ENCODE data around the gene TTLL10. TPM values are rescaled to one million over a fixed set of nuclear protein-coding genes. Genes with fewer than 3 reads are reported as not detected.
"Not testable (repeated sequence)": the region's sequence is repeated elsewhere in the genome, so short reads cannot be mapped to it uniquely, and the experiment has no call there.

The TTLL10 gene
- polyA plus RNA-seq, 2 of the 4 experiments (the other 2 are of a cell fraction) = not detected

DNA sequence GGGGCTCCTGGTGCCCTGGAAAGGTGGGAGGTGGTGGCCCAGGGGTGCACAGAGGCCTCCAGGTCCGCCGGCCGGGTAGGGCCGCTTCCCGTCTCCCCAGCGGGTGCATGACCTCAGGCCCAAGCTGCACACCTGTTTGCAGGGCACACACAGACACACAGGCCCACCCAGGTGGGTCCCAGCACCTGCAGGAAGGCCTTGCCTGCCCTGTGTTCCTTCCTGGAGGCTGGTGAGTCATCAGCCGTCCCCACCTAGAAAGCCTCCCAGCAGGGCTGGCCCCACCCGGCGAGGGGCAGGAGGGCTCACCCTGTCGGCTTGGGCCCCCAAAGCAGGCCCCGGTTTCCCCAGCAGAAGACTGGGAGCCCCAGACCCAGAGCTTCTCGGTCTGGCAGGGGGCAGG is 23.6 kb upstream of the TTLL10 start:
- ChIA-PET CTCF (interaction anchor here (1.0 to 2.8 kb wide), 2 partner anchors 9 to 28 kb away, joined by 4 to 11 read pairs; no protein-coding TSS in a partner anchor), POLR2A (no interaction called here)
- no peak overlapping the region for H3K27ac ChIP-seq
- ATAC-seq (no peak; a peak in 1 of 6 replicates), FAIRE-seq (no peak), DNase-seq (ENCODE audit: low read depth in 1 of 2, low spot score in 1 of 2) (no peak)
- no peak overlapping the region for H3K4me3 ChIP-seq
- TF ChIP-seq EHF (CRISPR knock-in tag; IDR thresholded peaks at IDR 0.05) (no peak), JUN (IDR thresholded peaks at IDR 0.05) (no peak), HOXB5 (CRISPR knock-in tag; IDR thresholded peaks at IDR 0.05) (no peak), RCOR1 (IDR thresholded peaks at IDR 0.05; ENCODE audit: low read depth, low read length) (no peak), ZNF302 (CRISPR knock-in tag; IDR thresholded peaks at IDR 0.05) (no peak), HDAC2 (IDR thresholded peaks at IDR 0.05) (no peak), RFX5 (IDR thresholded peaks at IDR 0.05) (no peak), FOSB (CRISPR knock-in tag; IDR thresholded peaks at IDR 0.05) (no peak)
- TF ChIP-seq, protein P1, sequence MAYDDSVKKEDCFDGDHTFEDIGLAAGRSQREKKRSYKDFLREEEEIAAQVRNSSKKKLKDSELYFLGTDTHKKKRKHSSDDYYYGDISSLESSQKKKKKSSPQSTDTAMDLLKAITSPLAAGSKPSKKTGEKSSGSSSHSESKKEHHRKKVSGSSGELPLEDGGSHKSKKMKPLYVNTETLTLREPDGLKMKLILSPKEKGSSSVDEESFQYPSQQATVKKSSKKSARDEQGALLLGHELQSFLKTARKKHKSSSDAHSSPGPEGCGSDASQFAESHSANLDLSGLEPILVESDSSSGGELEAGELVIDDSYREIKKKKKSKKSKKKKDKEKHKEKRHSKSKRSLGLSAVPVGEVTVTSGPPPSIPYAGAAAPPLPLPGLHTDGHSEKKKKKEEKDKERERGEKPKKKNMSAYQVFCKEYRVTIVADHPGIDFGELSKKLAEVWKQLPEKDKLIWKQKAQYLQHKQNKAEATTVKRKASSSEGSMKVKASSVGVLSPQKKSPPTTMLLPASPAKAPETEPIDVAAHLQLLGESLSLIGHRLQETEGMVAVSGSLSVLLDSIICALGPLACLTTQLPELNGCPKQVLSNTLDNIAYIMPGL (CRISPR knock-in tag; IDR thresholded peaks at IDR 0.05; ENCODE audit: borderline replicate concordance) = no peak
- H3K9me3 ChIP-seq = no peaks in the 10 kb centered on the region
- no peaks in the 10 kb centered on the region for H3K4me1 ChIP-seq
- WGBS (ENCODE audit: missing lambda C conversion rate) = 55% methylated on average over 6 of the region's 12 CpGs
- no peak overlapping the region for H3K4me2 ChIP-seq

DNA sequence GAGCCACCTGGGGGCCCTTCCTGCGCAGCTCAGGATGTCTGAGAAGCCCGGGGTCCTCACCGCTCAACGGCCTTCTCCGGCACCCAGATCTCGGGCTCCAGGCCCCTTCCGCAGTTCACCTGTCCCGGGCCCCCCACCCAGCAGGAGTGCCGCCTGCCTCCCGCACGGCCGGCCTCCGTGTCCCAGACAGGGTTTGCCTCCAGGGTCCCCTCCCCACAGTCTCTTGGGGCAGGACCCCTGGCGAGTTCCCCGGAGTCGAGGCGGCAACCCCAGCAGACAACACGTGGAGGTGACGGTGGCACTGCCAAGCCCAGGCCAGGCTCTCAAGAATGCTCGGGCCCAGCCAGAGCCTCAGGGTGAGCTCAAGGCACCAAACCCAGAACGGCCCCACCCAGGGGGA is 22.4 kb upstream of the TTLL10 start:
- ChIA-PET POLR2A (no interaction called here), CTCF (interaction anchor here (2.8 kb wide), 1 partner anchor 29 kb away, joined by 11 read pairs; no protein-coding TSS in a partner anchor)
- no peaks in the 10 kb centered on the region for H3K4me1 ChIP-seq
- H3K4me2 ChIP-seq = no peak overlapping the region
- WGBS (ENCODE audit: missing lambda C conversion rate) = 93% methylated on average over 6 of the region's 21 CpGs
- DNase-seq (ENCODE audit: low read depth in 1 of 2, low spot score in 1 of 2) (no peak), ATAC-seq (no peak), FAIRE-seq (no peak)
- no peak overlapping the region for H3K4me3 ChIP-seq
- TF ChIP-seq, protein P2, sequence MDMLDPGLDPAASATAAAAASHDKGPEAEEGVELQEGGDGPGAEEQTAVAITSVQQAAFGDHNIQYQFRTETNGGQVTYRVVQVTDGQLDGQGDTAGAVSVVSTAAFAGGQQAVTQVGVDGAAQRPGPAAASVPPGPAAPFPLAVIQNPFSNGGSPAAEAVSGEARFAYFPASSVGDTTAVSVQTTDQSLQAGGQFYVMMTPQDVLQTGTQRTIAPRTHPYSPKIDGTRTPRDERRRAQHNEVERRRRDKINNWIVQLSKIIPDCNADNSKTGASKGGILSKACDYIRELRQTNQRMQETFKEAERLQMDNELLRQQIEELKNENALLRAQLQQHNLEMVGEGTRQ (IDR thresholded peaks at IDR 0.05) = no peak
- no peak overlapping the region for H3K27ac ChIP-seq
- H3K9me3 ChIP-seq = no peaks in the 10 kb centered on the region

DNA sequence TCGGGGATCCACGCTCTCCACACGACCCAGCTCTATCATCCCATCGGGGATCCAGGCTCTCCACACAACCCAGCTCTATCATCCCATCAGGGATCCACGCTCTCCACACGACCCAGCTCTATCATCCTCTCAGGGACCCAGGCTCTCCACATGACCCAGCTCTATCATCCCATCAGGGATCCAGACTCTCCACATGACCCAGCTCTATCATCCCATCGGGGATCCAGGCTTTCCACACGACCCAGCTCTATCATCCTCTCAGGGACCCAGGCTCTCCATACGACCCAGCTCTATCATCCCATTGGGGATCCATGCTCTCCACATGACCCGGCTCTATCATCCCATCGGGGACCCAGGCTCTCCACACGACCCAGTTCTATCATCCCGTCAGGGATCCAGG is 21.2 kb upstream of the TTLL10 start:
- H3K4me3 ChIP-seq; H3K27ac ChIP-seq; FAIRE-seq; ATAC-seq; H3K9me3 ChIP-seq; DNase-seq (ENCODE audit: low read depth in 1 of 2, low spot score in 1 of 2); POLR2A ChIA-PET; H3K4me2 ChIP-seq; H3K4me1 ChIP-seq: not testable (repeated sequence)
- 75% methylated on average over 11 of the region's 13 CpGs for WGBS (ENCODE audit: missing lambda C conversion rate)
- CTCF ChIA-PET = interaction anchor here (0.6 to 1.9 kb wide), 3 partner anchors 23 to 32 kb away, joined by 3 to 8 read pairs (median 3); no protein-coding TSS in a partner anchor

DNA sequence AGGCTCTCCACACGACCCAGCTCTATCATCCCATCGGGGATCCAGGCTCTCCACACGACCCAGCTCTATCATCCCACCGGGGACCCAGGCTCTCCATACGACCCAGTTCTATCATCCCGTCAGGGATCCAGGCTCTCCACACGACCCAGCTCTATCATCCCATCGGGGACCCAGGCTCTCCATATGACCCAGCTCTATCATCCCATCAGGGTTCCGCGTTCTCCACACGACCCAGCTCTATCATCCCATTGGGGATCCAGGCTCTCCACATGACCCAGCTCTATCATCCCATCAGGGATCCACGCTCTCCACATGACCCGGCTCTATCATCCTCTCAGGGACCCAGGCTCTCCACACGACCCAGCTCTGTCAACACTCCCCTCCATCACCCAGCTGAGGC is 20.5 kb upstream of the TTLL10 start:
- FAIRE-seq; DNase-seq (ENCODE audit: low read depth in 1 of 2, low spot score in 1 of 2); ATAC-seq; H3K4me2 ChIP-seq; H3K4me1 ChIP-seq; H3K9me3 ChIP-seq; H3K4me3 ChIP-seq; POLR2A ChIA-PET; H3K27ac ChIP-seq: not testable (repeated sequence)
- WGBS (ENCODE audit: missing lambda C conversion rate) = 65% methylated on average over 10 of the region's 14 CpGs
- CTCF ChIA-PET = interaction anchor here (1.5 to 1.9 kb wide), 2 partner anchors 31 to 32 kb away, joined by 3 to 8 read pairs; no protein-coding TSS in a partner anchor

DNA sequence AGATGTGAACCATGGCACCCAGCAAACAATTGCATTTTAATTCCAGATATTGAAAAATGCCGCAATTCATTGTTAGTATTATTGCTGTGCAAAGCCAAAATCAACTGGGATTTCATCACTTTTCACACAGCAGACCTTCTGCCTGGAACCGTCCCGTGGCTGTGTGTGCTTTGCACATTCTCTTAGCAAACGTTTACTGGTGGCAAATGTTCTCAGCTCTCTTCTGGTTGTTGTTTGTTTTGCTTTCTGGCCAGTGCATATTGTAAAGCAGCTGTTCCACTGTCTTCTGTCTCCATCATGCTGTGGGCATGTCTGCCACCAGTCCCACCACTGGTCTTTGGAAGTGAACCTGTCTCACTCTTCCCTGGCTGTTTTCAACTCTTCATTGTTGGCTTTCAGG is 19.8 kb upstream of the TTLL10 start:
- ATAC-seq (no peak), FAIRE-seq (no peak), DNase-seq (ENCODE audit: low read depth in 1 of 2, low spot score in 1 of 2) (no peak)
- POLR2A ChIA-PET = no interaction called here
- WGBS (ENCODE audit: missing lambda C conversion rate) = 13% methylated on average over 4 of the region's 4 CpGs
- Histone ChIP-seq H3K4me3 (no peak overlapping the region), H3K9me3 (no peaks in the 10 kb centered on the region), H3K4me1 (peaks cover 12% of the 10 kb centered on the region), H3K27ac (no peak overlapping the region), H3K4me2 (no peak overlapping the region)
- TF ChIP-seq HOXB13 (CRISPR knock-in tag; IDR thresholded peaks at IDR 0.05; ENCODE audit: low read depth) = no peak
- CTCF ChIA-PET = interaction anchor here (1.5 to 1.9 kb wide), 2 partner anchors 32 to 33 kb away, joined by 3 to 8 read pairs; no protein-coding TSS in a partner anchor
